Midbrain (tissue), 1 donor: ENCODE measurements around the gene GUCY1A1.

Source experiments
- DNase-seq: peaks from one replicate; lab custom pipeline; 2025; lab: John Stamatoyannopoulos, UW

Gene GUCY1A1

DNA sequence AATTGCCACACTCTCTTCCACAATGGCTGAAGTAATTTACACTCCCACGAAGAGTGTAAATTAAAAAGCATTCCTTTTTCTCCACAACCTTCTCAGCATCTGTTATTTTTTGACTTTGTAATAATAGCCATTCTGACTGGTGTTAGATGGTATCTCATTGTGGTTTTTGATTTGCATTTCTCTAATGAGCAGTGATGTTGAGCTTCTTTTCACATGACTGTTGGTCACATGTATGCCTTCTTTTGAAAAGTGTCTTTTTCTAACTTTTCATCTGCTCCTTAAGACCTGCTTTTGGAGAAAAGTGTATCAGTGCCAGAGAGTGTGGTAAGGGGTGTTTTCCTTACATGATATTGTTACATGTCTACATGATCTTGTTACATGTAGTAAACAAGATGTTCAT is 25.7 kb downstream of the GUCY1A1 start:
- DNase-seq: no peak

- no peak for DNase-seq
Observed at GRCh38 chr4:155693015-155693663, 26.5 kb downstream of the GUCY1A1 start.

DNA sequence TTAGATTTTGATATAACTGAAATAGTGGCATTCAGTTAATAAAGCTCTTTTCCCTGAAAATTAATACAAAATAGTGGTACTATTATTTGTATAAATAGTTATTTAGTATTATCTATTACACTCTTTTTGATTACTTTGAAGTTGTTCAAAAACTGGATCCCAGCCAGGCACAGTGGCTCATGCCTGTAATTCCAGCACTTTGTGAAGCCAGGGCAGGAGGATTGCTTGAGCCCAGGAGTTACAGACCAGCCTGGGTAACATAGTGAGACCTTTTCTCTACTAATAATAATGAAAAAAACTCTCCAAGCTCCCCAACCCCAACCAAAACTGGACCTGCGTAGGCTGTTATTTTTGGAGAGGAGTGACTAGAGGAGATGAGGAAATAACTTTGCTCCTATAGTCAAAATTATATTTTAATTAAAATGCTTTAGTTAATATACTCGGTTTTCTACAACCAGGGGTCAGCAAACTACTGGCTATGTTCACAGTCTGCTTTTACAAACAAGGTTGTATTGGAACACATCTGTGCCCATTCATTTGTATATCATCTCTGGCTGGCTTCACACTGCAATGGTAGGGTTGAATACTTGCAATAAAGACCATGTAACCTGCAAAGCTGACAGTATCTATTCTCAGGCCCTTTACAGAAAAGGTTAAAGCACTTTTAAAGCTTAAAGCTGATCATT is 27.6 kb downstream of the GUCY1A1 start:
- no peak for DNase-seq

- no peak for DNase-seq
Observed at GRCh38 chr4:155696226-155696625, 29.6 kb downstream of the GUCY1A1 start.

DNA sequence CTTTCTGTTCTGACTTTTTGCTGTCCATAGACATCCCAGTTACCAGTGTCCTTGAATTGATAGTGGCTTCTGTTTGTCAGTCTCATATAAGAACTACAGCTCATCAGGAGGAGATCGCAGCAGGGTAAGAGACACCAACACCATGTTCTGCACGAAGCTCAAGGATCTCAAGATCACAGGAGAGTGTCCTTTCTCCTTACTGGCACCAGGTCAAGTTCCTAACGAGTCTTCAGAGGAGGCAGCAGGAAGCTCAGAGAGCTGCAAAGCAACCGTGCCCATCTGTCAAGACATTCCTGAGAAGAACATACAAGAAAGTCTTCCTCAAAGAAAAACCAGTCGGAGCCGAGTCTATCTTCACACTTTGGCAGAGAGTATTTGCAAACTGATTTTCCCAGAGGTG is 30.1 kb downstream of the GUCY1A1 start:
- no peak for DNase-seq

- no peak for DNase-seq
Observed at GRCh38 chr4:155701827-155702226, 35.2 kb downstream of the GUCY1A1 start.

DNA sequence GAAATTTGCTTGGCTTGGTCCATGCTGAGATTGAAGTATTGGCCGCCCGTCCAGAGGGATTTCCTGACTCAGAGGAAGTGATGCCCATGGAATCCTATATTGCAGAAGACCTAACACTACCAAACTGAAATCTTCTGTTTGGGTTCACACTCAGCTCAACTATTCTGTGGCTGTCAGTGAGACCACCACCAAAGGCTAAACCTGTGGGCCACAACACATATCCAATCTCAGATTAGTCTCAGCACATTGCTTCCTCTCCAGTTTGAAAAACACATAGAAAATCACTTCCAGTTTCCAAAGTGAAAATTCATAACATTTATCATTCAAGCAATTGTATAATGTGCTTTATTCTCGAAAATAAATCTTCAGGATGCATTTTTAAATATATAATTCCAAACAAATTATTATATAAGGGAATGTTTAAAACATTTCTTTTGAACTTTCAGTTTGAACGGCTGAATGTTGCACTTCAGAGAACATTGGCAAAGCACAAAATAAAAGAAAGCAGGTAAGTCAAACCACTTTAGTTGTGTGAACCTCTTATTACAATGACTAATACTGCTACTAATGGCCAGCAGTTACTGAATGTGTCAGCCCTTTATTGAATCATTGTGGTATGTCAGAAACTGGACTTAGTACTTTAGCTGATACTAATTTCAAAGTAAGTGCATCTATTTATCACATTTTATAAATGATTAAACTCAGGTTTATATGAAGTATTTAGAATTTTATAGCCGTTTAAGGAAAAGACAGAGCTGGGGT is 37.0 kb downstream of the GUCY1A1 start:
- no peak for DNase-seq

- DNase-seq: no peak
Observed at GRCh38 chr4:155704841-155705404, 38.3 kb downstream of the GUCY1A1 start.

DNA sequence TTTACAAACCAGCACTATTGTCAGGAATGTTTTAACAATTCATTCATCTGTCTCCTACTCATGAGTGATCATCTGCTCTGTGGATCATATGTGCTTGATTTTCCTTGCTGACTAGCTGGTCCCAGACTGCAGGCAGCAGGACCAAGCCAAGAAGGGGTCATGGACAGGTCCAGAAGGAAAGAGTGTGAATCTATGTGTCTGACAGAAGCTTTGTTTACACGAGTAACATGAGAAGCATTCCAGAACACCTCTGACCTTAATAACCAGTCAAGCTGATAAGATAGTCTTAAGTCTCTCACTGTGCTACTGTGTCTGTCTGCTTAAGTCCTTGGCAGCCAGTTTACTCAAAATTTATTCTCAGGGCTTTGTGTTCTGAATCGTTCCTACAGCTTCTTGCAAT is 39.0 kb downstream of the GUCY1A1 start:
- DNase-seq: no peak

- no peak for DNase-seq
Observed at GRCh38 chr4:155706147-155706546, 39.5 kb downstream of the GUCY1A1 start.

- no peak for DNase-seq
Observed at GRCh38 chr4:155707251-155707650, 40.6 kb downstream of the GUCY1A1 start.

- no peak for DNase-seq
Observed at GRCh38 chr4:155708782-155709181, 42.1 kb downstream of the GUCY1A1 start.

- no peak for DNase-seq
Observed at GRCh38 chr4:155709918-155710317, 43.3 kb downstream of the GUCY1A1 start.

DNA sequence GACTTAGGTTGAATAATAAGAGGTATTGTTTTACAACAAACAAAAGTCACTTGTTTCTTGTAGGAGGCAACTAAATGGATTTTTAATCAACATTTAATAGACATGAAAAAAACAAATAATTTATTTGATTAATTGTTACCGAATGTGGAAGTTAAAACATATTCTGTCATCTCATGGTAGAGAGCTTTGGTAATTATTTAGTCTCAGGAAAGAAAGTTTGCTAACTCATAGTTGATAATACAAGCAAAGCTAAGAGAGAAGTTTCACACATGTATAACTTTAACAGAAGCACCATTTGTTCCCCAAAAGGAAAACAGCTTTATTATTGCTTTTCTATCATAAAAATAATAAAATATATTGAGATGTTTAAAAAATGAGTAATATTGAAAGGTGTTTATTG is 44.9 kb downstream of the GUCY1A1 start:
- no peak for DNase-seq

- DNase-seq: no peak
Observed at GRCh38 chr4:155712846-155713245, 46.2 kb downstream of the GUCY1A1 start.

GRCh38 chr4:155713911-155714310 is 47.3 kb downstream of the GUCY1A1 start:
- no peak for DNase-seq

GRCh38 chr4:155722336-155722735 is 55.7 kb downstream of the GUCY1A1 start:
- no peak for DNase-seq

GRCh38 chr4:155722816-155723499 is 56.3 kb downstream of the GUCY1A1 start:
- no peak for DNase-seq

- DNase-seq: no peak
Observed at GRCh38 chr4:155724731-155725130, 58.1 kb downstream of the GUCY1A1 start.

GRCh38 chr4:155734065-155734464 is 67.4 kb downstream of the GUCY1A1 start:
- peak; percentile 19 for DNase-seq

DNA sequence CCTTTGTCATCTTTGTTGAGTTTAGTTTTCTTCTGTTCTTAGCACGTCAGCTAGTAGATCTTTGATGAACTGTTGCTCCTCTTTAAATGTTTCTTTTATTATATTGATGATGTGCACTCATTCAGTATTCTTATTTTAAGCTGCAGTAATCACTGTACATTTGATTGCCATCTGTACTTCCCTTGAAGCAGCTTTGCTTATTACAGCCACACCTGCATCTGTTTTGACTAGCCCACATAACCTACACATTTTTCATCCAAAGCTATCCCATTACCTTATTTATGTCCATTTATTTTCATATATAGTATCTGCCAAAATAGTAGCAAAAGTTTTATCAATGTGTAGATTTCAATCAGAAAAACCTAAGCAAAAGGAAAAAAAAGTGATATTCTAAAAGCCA is 68.3 kb downstream of the GUCY1A1 start:
- no peak for DNase-seq

DNA sequence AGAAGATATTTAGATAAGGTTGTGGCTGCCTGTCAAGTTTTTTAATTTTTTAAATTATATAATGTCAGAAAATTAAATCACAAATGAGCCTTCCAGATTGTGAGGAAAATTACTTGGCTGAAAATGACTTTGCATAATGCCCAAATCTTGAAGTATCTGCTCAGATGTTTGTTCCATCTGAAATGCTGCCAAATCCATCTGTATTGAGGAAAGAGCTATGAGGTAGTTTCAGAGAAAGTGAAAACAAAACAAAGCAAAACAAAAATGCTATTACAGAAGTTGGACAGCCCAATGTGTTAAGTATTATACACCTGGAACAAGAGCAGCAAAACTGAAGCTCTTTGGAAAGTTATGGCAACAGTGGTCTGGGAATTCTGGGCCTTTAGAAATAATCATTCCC is 68.8 kb downstream of the GUCY1A1 start:
- no peak for DNase-seq
